HG02870 (cell line): ENCODE data around the gene RAPGEF3.

Experiments used
- ATAC-seq: cut with Tn5 transposase; IDR thresholded peaks from one replicate; pipeline ENCODE4 v1.9.1; 2021; ENCODE audit warnings: mild to moderate bottlenecking, moderate library complexity; ENCODE audit not compliant: unreplicated experiment

The RAPGEF3 gene

DNA sequence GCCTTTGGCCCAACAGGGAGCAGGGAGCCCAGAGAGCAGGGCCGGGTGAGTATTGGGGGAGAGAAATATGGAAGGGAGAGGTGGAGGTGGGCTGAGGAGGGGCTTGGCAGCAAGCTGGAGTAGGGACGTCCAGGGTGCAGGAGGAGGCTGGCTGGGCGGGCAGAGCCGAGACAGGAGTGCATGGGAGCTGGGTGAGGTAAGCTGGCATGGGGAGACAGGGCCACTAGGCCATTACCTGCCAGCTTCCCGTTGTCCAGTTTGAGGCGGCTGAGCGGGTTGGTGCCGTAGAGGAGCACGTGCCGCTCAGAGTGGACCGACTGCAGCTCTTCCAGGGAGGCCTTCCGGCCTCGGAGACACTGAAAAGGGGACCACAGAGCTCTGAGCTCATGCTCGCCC is 32.7 kb upstream of the RAPGEF3 start:
- ATAC-seq: no peak

DNA sequence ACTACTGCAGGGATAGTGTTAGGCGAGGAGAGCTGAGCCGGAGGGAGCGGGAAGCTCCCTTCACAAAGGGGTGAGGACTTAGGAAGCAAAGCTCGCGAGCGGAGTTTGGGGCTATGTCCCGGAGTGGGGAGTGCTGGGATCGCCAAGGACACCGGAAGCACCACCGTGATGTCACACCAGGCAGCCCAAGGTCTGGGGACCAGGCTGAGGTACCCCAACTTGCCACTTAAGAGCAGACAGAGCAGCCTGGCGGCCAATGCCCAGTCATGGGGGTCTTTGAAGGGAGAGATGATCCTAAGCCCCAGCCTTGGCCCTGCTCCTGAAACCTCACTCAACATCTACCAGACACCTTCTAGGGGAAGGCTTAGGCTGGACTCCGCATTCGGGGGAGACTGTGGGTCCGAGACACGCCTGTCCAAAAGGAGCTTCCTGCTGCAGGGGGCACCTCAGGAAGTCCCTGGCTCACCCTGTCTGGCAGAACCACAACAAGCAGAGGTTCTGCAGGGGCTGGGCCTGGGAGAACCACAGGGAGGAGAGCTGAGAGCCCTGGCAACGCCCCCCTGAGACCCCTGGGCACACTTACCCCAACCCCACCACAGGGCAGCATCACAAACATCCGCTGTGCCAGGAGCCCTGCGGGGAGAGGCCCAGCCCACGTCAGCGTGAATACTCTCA is 32.1 kb upstream of the RAPGEF3 start:
- ATAC-seq: no peak

DNA sequence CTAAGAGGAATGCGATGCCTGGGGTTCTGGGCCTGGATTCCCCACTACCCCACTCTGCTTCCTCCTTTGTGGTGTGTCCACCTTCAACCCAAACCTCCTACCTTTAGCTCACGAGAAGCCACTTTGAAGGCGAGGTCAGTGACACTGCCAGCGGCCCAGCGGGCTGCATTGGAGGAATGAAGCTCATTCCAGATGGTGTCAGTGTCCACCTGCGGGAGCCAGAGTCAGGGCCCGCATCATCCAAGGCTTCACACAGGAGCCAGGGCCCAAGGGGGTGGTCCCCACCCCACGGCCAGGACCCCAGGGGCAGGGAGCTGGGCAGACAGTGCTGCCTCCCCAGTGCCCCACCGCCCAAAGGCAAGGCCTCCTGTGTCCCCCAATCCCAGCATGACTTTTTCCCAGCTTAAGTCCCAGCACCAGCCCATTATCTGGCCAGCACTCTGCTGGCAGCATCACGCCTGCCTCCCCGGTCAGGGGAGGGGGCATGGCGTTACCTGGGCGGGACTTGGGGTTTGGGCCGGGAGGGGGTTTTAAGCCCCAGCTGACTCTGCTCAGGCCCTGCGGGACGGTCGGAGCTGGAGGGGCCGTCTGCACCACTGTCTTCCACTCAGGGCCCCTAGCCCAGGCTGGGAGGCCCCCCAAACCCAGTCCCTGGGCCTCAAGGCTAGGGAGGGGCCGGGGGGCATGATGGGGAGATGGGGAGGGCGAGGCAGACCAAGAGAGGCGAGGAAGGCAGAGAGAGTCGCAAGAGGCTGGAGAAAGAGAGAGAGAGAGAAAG is 31.2 kb upstream of the RAPGEF3 start:
- no peak for ATAC-seq

DNA sequence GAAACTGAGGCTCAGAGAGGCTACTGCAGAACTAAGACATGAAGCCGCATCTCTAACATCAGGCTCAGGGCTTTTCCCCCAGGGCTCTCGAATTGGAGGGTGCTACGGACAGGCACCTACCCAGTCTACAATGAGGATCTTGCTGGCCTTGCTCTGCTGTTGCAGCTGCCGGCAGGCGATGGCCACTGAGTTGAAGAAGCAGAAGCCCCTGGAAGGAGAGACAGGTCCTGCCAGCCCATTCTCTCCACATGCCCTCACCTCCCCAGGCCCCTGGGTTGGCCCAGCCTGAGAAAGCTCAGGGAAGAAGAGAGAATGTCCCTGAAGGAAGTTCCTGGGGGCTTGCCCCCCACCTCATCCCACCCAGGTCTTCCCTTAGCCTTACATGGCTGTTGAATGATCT is 30.5 kb upstream of the RAPGEF3 start:
- no peak for ATAC-seq

DNA sequence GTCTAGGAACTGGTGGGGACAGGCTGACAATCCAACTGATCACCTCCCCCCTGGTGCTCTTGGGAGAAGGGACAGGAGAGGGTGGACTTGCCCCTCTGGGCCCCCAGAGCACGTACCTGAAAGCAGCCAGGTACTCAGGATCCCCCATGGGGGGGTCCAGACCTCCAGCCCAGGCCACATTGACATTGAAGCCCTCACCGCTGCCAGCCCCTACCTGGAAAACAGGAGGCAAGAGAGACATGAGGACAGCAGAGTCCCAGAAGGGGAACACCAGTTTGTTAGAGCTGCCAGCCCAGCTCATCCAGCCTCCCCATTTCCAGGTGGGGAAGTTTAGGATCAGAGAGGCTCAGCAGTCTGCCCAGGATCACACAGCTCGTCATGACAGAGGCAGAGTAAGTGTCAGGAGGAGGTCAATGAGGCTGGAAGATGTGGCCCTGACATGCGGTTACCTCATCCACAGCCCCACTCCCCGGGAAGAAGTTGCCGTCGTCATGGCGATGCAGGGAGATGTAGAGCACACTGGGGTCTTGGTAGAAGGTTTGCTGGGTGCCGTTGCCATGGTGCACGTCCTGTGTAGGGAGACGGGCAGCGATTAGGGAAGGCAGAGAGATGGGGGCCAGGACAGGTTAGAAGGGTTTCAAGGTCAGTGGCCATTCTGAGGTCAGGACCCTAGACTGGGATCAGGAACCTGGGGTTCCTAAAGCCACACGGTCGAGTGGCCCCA is 29.1 kb upstream of the RAPGEF3 start:
- ATAC-seq: no peak

DNA sequence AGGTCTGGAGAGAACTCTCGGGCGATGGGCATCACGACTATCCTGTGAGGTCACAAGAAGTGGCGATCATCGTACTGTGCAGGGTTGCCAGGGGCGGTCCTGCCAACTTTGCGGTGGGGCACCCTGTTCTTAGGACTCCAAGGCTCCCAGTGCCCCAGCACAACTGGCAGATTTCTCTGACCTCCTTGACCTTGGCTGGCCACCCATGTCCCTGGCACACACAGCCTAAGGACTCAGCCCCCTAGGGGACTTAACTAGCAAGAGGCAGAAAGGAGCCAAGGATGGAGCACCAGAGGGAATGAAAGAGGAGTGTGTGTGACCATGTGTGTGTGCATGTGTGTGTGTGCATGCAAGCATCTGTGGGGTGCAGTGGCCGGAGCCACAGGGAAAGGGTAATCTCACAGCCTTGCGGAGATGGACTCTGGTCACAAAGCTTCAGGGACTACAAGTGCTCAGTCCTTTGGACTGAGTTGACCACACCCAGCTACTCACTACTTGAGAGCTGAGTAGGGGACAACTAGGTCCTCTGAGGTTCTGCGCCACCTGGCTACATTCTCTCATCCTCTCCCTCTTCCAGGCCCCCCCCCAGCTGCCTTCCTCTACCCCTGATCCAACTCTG is 28.1 kb upstream of the RAPGEF3 start:
- no peak for ATAC-seq

DNA sequence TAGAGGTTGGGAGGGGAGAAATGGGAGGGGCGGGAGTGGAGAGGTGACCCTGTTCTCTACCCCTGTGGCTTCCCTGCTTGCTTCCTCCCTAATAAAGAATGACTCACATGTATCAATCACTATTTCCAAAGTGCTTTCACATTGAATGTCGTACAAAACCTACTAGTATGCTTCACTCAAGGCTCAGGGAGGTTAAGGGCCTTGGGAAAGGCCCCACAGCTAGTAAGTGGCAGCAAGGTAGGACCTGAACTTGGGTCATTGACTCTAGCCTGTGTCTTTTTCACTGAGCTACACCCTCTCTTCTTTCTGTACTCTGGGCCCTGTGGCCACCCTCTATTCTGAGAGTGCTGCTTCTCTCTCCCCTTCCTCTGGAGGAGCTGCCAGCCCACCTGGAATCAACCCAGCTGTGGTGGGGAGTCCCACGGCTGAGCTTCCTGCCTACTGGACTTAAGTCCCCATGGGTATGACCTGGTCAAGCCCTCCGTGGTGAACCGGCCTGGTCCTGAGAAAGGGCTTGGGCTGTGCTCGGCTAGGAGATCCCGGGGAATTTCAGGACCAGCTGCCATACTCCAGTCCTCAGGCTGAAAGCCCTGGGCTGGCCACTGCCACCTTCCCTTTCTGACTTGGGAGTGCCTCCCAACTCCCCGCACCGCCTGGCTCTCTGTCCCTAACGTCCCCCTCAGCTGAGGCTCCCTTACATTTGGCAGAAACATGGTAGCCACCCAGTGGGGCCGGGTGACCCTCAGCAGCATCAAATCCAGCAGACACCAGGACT is 27.4 kb upstream of the RAPGEF3 start:
- ATAC-seq: no peak

DNA sequence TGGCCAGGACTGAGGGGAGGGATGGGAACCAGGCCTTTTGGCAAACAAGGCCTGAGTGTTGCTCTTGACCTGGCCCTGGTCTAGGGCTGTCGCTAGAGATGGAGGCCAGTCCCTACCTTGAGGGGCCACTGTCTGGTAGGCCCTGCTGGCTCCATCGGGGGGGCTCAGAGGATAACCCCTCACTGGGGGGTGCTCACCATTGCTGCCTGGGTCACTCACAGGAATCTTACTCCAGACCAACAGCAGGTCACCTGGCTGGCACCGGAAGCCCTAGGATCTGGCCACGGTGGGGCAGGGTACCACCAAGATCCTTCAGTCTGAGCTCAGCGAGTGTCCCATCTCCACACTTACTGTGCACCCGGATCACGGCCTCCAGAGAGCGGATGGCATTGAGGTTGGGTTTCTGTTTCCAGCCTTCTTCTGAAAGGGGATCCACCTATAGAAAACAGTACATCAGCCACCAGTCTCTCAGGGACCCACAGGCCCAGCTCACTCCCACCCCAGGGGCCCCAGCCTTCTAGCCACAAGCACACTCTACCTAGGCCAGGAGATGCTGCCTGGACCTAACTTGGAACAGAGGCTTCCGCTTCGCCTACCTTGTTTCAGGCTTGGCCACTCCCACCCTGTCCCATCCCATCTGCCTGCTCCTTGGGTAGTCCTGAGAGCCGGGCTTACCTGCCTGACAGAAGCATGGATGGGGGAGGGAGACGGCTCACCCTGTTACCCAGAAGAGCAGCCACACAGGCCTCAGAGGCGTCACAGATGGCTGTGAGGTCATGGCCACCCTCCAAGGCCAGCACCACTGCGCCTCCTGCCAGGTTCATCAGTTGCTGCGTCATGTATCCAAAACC is 26.6 kb upstream of the RAPGEF3 start:
- ATAC-seq: no peak

DNA sequence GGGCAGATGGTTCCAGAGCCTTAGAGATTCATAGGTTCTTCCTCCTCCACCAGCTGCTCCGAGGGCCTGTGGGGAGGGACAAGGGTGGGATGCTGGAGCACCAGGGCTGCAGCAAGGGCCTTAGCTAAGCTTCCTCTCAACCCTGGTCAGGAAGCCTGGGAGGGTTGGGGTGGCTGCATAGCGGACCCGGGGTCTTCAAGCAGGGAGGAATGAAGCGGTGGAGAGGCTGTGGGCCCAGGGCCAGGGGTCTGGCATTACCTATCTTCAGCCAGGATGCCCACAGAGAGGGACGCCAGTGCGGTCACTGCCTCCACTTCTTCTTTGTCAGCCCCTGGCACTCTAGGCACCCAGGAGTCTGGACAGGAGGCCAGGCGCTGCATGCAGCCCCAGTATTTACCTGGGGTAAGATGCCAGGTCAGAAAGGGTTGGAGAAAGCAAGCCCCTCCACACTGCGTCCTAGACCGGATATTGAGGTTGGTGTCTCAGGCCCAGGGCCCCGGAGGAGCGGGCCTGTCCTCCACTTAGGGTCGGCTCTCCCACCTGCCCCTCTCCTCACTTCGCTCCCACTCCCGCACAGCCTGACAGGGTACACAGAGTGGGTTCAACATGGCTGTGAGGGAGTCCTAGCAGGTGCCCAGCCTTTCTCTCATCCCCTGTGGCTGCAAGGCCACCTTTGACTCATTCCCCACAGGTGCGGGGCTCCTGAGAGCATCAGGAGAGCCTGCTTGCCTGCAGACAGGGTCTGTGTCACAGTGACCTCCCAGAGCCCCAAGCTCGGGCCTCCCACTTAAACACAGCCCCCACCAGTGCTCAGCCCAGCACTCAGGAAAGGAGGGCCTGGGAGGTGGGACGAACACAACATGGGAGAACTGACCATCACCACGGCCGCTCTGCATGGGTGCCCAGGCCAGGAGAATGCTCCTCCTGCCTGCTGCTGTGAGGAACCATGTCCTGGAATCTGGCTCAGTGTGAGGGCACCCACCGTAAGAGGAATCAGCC is 25.4 kb upstream of the RAPGEF3 start:
- ATAC-seq: no peak

DNA sequence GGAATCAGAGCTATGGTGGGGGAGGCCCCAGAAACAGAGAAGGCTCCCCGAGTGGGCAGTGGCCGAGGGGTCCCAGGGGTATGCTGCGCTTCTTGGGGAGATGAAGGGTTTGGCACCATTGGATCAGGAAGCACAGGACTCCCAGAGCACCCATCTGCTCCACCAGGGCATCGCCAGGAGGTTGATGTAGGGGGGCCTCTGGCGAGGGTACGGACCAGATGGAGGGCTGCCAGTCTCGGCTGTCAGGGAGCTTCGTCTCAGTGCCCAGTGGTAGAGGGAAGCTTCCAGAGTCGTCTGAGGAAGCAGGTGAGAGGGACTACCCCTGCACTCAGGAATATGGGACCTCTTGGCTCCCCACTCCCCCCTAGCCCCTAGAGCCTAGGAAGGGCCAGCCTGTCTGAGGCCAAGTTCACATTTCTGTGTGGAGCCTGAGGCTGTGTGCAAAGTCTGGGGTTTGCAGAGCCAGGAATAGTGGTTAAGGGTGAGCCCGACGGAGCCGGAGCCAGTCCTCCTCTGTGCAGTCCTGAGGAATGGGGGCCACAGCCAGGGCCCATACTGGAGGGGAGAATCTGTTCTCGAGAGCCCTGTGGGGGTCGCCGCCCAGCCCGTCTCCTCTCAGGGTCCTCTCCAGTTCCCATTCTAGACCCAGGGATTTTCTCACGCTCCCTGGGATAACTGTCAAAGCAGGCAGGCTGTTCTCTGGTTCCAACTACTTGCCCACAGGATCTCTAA is 24.5 kb upstream of the RAPGEF3 start:
- no peak for ATAC-seq

DNA sequence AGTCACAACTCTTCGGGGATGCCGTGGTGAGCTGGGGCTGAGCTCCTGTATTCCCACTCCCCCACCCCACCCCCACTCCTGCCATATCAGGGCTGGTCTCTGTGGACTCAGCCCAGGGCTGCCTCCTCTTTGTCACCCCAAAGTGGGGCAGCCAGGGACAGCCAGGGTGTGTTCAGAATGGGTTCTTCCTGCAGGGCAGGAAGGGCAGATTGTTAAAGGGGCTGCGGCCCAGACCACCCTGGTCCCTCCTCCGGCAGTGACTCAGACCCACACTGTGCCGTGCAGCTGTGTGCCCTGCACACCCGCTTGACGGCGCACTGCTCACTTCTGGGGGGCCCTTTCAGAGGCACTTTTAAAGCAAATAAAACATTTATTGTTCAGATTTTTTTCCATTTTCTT is 23.7 kb upstream of the RAPGEF3 start:
- ATAC-seq: no peak

DNA sequence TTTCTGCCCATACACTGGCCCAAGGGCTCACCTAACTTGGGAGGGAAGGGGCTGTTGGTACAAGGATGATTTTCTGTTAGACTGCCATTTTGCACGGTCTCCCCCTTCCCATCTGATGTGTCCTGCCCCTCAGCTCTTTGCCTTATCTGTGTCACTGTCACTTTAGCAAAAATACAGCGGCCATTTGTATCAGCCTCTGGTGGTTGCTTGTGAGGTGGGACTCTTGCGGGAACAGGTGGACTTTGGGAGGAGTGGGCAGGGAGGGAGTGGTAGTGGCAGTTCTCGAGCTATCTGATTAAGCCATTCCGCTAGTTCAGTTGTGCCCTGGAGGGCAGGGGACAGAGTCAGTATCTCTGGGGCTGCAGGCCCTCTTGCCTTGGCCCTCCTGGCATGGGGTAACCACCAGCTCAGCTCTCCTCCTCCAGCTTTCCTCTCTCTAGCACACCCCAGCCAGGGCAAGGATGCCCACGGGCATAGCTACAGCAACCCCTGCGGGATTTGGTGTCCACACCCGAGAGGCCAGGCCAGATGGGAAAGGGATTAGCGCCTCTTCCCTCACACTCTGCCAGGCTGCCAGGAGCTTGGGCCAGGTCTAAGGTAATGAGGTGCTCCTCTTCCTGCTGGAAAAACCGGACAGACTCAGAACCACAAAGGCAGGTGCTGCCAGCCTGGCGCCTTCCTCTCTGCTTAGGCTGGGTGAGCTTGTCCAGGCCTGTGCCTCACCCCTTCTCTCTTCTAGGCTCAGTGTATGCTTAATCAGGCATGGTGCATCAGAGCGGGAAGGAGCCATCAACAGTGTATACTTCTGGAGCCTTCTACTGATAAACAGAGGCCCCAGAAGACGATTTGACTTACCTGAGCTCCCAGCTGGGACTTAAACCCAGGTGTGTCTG is 23.0 kb upstream of the RAPGEF3 start:
- no peak for ATAC-seq

DNA sequence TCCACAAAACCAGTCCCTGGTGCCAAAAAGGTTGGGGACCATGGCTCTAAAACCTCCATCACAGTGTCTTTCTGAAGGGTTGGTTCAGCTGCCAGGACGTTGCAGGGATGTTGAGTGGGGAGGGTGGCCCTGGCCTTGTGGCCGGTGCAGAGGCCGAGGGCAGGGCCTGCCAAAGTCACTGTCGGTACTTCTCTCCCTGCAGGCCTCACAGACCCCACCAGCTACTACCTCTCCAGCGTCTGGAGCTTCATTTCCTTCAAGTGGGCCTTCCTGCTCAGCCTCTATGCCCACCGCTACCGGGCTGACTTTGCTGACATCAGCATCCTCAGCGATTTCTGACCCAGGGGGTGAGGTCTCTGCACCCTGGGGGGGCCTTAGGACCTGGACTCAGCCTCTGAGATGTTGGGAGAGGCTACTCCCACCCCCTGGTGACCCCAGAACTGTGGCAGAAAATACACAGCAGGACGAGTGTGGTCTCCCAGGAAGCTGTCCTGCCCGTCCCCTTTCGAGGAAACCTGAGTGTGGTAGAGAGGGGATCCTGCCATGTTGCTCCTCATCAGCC is 21.3 kb upstream of the RAPGEF3 start:
- no peak for ATAC-seq

DNA sequence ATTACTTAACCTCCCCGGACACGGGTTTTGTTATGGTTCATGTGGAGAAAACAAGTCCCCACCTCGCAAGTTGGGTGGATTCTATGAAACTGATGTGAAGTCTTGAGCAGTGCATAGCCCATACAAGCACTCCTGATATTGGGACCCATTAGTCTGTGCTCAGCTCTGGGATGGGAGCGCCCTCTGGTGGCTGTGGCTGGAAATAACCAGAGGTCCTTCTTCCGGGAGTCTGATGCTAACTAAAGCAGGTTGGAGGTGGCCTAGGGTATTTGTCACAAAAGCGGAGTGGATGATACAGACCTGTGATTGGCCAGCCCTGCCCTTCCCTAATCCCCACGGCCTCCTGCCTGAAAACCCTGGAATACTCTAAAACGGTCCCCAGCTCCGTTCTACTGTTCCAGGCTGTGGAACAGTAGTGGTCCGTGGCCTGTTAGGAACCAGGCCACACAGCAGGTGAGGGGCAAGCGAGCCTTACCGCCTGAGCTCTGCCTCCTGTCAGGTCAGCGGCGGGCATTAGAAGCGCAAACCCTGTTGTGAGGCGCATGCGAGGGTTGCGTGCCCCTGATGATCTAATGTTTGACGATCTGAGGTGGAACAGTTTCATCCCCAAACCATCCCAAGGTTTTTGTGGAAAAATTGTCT is 20.7 kb upstream of the RAPGEF3 start:
- peak; percentile 82 for ATAC-seq

DNA sequence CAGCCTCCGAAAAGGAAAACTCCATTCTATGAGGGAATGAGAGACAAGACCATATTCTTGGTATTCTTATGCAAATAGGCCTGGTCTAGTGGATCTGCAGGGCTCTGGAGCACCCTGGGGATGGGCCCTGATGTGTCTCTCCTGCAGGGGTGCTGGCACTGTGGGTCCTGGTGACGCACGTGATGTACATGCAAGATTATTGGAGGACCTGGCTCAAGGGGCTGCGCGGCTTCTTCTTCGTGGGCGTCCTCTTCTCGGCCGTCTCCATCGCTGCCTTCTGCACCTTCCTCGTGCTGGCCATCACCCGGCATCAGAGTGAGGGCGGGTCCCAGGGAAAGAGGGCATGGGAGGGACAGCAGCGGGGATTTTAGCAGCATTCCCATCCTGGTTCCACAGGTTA is 20.2 kb upstream of the RAPGEF3 start:
- no peak for ATAC-seq
